Measurements from ENCODE around the gene ST6GALNAC5.
"Not testable (repeated sequence)": the region's sequence is repeated elsewhere in the genome, so short reads cannot be mapped to it uniquely, and the experiment has no call there.

The ST6GALNAC5 gene

DNA sequence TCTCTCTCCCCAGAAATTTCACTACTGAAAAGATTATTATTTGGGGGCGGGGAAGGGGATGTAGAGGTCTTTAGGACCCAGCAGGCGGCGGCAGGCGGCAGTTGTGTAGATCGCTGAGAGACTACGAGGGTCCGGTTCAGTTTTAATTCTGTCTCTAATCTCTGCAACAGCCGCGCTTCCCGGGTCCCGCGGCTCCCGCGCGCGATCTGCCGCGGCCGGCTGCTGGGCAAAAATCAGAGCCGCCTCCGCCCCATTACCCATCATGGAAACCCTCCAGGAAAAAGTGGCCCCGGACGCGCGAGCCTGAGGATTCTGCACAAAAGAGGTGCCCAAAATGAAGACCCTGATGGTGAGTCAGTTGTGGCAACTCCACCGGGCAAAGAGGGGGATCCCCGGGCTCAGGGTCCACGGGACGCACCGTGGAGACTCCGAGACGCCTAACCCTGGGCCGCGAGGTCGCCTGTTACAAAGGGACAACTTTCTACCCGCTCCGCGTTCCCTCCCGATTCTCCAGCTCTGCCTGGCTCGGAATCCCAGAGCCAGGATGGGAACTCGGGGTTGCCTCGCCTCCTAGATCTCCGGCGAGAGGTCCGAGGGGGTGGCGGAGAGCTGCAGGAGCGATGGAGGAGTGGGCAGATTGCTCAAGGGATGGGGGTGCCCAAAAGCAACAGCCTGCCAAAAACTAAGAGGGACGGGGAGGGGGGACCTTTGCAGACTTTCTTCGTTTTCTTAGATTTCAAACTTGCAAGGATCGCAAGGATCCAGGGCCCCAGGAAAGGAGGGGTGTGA lies at the start of gene ST6GALNAC5:
TSS of gene ST6GALNAC5 (plus strand) at position 139 of the 789 bp plus-strand sequence.
- Mint-ChIP-seq H3K27ac (peak within 1 kb of the TSS; percentile 21 to 78 (median 41)), H3K27me3 (ENCODE audit: low read depth) (peaks cover 33% of the 10 kb centered on the region), H3K4me3 (peak within 1 kb of the TSS; percentile 93 to 97 (median 95)), H3K36me3 (ENCODE audit: low read depth) (no peaks in the 10 kb centered on the region), H3K4me1 (peaks cover 31% of the 10 kb centered on the region), H3K9me3 (no peaks in the 10 kb centered on the region)
- TF ChIP-seq, protein P1, sequence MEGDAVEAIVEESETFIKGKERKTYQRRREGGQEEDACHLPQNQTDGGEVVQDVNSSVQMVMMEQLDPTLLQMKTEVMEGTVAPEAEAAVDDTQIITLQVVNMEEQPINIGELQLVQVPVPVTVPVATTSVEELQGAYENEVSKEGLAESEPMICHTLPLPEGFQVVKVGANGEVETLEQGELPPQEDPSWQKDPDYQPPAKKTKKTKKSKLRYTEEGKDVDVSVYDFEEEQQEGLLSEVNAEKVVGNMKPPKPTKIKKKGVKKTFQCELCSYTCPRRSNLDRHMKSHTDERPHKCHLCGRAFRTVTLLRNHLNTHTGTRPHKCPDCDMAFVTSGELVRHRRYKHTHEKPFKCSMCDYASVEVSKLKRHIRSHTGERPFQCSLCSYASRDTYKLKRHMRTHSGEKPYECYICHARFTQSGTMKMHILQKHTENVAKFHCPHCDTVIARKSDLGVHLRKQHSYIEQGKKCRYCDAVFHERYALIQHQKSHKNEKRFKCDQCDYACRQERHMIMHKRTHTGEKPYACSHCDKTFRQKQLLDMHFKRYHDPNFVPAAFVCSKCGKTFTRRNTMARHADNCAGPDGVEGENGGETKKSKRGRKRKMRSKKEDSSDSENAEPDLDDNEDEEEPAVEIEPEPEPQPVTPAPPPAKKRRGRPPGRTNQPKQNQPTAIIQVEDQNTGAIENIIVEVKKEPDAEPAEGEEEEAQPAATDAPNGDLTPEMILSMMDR (IDR thresholded peaks at IDR 0.05; ENCODE audit: unreplicated experiment in 3 of 3): peak in 1 of 3 experiments; percentile 0

DNA sequence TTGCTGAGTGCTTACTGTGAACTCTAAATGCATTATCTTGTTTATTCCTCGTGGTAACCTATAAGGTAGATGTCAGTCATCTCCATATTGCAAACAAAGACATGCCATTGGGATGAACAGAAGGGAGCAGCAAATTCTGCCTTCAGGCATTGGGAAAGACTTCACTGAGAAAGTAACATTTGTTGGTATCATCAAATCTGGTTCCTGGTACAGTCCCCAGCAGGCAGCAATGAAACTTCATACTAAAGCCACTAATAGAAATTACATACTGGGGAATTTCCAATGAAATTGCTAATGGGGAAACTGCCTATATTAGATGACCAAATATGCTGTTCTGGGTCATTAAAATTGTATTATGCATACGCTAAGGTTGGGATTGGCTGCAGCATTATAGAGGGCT lies 47.3 kb upstream of the ST6GALNAC5 start:
- H3K27me3 Mint-ChIP-seq (ENCODE audit: low read depth): no peaks in the 10 kb centered on the region
- H3K27ac Mint-ChIP-seq: no peak overlapping the region
- H3K36me3 Mint-ChIP-seq (ENCODE audit: low read depth): no peaks in the 10 kb centered on the region
- H3K4me3 Mint-ChIP-seq: no peak overlapping the region
- TF ChIP-seq, protein P1 (IDR thresholded peaks at IDR 0.05; ENCODE audit: unreplicated experiment in 3 of 3): no peak
- no peaks in the 10 kb centered on the region for H3K4me1 Mint-ChIP-seq
- no peaks in the 10 kb centered on the region for H3K9me3 Mint-ChIP-seq

DNA sequence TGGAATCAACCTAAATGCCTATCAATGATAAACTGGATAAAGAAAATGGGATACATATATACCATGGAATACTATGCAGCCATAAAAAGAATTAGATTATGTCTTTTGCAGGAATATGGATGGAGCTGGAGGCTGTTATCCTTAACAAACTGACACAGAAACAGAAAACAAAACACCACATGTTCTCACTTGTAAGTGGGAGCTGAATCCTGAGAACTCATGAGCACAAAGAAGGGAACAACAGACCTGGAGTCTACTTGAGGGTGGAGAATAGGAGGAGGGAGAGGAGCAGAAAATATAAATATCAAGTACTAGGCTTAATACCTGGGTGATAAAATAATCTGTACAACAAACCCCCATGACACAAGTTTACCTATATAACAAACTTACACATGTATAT lies 44.3 kb upstream of the ST6GALNAC5 start:
- not testable (repeated sequence) for H3K9me3 Mint-ChIP-seq; H3K27ac Mint-ChIP-seq; H3K4me1 Mint-ChIP-seq; H3K4me3 Mint-ChIP-seq; H3K27me3 Mint-ChIP-seq (ENCODE audit: low read depth); H3K36me3 Mint-ChIP-seq (ENCODE audit: low read depth)

DNA sequence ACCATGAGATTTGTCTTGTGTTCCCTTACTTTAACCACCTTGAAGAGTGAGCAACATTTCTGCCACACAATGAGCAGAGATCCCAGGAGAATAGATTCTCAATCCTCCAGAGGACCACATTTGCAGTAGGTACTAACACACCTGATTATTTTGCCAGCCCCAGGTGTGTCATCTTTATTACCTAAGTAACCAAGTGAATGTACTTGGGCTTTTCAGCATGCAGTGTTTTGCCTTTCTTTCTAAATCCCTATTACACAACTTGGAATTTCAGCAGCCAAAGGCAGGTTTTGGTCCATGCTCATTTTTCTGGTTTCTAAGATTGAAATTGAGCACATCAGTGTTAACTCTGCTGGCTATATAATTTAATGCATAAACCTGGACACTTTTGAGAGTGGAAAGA lies 43.2 kb upstream of the ST6GALNAC5 start:
- no peaks in the 10 kb centered on the region for H3K36me3 Mint-ChIP-seq (ENCODE audit: low read depth)
- no peaks in the 10 kb centered on the region for H3K9me3 Mint-ChIP-seq
- no peaks in the 10 kb centered on the region for H3K4me1 Mint-ChIP-seq
- H3K27ac Mint-ChIP-seq: no peak overlapping the region
- TF ChIP-seq, protein P1 (IDR thresholded peaks at IDR 0.05; ENCODE audit: unreplicated experiment in 3 of 3): no peak
- no peak overlapping the region for H3K4me3 Mint-ChIP-seq
- no peaks in the 10 kb centered on the region for H3K27me3 Mint-ChIP-seq (ENCODE audit: low read depth)

DNA sequence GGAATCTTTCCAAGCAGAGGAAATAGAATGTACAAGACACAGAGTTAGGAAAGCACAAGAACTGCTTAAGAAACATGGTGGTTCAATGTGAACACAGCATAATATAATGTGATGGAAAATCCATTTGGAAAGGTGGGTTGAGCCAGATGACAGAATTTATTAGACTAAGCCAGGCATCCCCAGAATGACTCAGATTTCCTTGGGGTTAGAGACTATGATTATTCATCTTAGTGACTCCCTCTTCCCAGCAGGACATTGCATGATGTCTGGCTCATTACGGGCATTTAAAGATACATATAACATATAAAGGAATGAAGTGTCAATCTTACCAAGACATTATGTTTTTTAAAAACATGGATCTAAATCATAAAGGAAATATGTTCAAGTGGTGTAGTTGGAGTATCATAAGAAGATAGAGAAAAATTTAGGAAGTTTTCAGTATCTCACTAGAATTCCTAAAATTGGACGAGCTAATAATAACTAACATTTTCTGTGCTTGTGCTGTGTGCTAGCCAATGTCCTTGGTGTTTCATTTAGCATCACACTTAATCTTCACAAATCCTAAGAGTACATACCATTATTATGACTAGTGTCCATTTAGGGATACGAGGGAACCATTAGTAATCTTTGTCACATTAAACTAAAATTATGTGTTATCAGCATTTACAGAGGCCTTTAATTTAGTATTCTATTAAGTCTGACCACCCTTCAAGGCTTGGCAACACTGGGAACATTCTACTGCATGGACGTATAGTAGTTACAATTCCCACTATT lies 41.0 kb upstream of the ST6GALNAC5 start:
- Mint-ChIP-seq H3K9me3 (no peaks in the 10 kb centered on the region), H3K36me3 (ENCODE audit: low read depth) (no peaks in the 10 kb centered on the region), H3K27ac (no peak overlapping the region), H3K27me3 (ENCODE audit: low read depth) (no peaks in the 10 kb centered on the region), H3K4me1 (peaks cover 6% of the 10 kb centered on the region), H3K4me3 (no peak overlapping the region)
- TF ChIP-seq, protein P1 (IDR thresholded peaks at IDR 0.05; ENCODE audit: unreplicated experiment in 3 of 3): no peak

DNA sequence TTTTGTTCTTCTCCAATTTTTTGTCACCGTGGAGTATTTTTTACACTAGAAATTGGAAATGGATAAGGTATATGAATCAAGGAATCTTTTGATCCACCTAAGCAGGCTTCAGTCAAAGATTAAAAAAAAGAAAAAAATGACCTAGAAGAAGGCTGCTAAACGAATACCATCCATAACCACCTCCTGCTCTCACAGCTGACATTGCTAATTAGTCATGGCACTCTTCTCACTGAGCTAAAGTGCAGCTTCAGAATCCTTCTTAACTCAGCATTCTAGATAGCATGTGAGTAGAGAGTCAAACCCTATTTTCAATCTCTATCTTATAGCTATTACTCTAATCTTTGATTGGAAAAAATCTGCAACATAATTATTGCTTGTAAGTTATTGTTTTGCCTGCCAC lies 40.2 kb upstream of the ST6GALNAC5 start:
- H3K27ac Mint-ChIP-seq: no peak overlapping the region
- H3K4me3 Mint-ChIP-seq: no peak overlapping the region
- TF ChIP-seq, protein P1 (IDR thresholded peaks at IDR 0.05; ENCODE audit: unreplicated experiment in 3 of 3): no peak
- H3K36me3 Mint-ChIP-seq (ENCODE audit: low read depth): no peaks in the 10 kb centered on the region
- no peaks in the 10 kb centered on the region for H3K27me3 Mint-ChIP-seq (ENCODE audit: low read depth)
- H3K9me3 Mint-ChIP-seq: no peaks in the 10 kb centered on the region
- H3K4me1 Mint-ChIP-seq: peaks cover 6% of the 10 kb centered on the region
